HEK293 (cell line): ENCODE data around the gene HTT.

ENCODE experiments used
- CTCF ChIA-PET: fragments of 350-600 bp; formaldehyde crosslinking; extraction: SDS; loops from one replicate; lab custom pipeline; 2021; ENCODE audit warnings: antibody characterized with exemption; lab: Yijun Ruan, JAX
- POLR2A ChIA-PET: fragments of 300-600 bp; formaldehyde crosslinking; extraction: SDS; loops from one replicate; lab custom pipeline; 2020; ENCODE audit warnings: antibody characterized with exemption, inconsistent platforms; lab: Yijun Ruan, JAX
- H3K27ac ChIP-seq: fragments of 200-500 bp; sonication (Bioruptor generic); 2 replicates; pipeline ENCODE4 v1.5.1; 2014; ENCODE audit warnings: low read depth, low read length, control low read depth, inconsistent platforms; ENCODE audit errors: extremely low read depth
- H3K36me3 ChIP-seq, 2 experiments: fragments of 200-500 bp in 1 of 2; sonication (Bioruptor generic) in 1 of 2; 1 replicate in 1 of 2; 2 replicates in 1 of 2; pipeline ENCODE4 v1.5.1; 2014 to 2017; ENCODE audit warnings: inconsistent platforms in 2 of 2, low read length in 2 of 2; ENCODE audit not compliant: control insufficient read depth in 2 of 2, insufficient read depth in 1 of 2
- H3K4me1 ChIP-seq: fragments of 200-500 bp; sonication (Bioruptor generic); 2 replicates; pipeline ENCODE4 v1.5.1; 2014; ENCODE audit warnings: mild to moderate bottlenecking, low read length, inconsistent platforms; ENCODE audit not compliant: control insufficient read depth, insufficient read depth
- H3K4me3 ChIP-seq: 2 replicates; pipeline ENCODE4 v1.5.1; 2011; ENCODE audit warnings: low read depth, mild to moderate bottlenecking, control low read depth, low read length, moderate library complexity
- H3K9me3 ChIP-seq: fragments of 200-500 bp; sonication (Bioruptor generic); 2 replicates; pipeline ENCODE4 v1.5.1; 2014; ENCODE audit warnings: low read depth, low read length, inconsistent platforms; ENCODE audit not compliant: control insufficient read depth, insufficient read depth
- GFI1B ChIP-seq: fragments of 450-650 bp; formaldehyde crosslinking; IDR thresholded peaks from 2 replicates; pipeline ENCODE4 v1.5.1; 2016; ENCODE audit warnings: missing biosample characterization, missing genetic modification characterization
- GLI4 ChIP-seq: fragments of 450-650 bp; formaldehyde crosslinking; IDR thresholded peaks from 2 replicates; pipeline ENCODE4 v1.5.1; 2016; ENCODE audit warnings: missing biosample characterization, missing genetic modification characterization
- IKZF3 ChIP-seq: fragments of 450-650 bp; IDR thresholded peaks from 2 replicates; pipeline ENCODE4 v1.5.0; 2018; ENCODE audit warnings: missing biosample characterization, mild to moderate bottlenecking, missing genetic modification characterization, moderate library complexity
- MEIS1 ChIP-seq: sonication (generic); formaldehyde crosslinking; IDR thresholded peaks from 2 replicates; pipeline ENCODE4 v1.8.1; 2022; ENCODE audit warnings: missing genetic modification reagents, mild to moderate bottlenecking, borderline replicate concordance
- MZF1 ChIP-seq: fragments of 450-650 bp; formaldehyde crosslinking; IDR thresholded peaks from 2 replicates; pipeline ENCODE4 v1.5.1; 2017; ENCODE audit warnings: missing biosample characterization, missing genetic modification characterization, borderline replicate concordance
- OSR2 ChIP-seq: fragments of 450-650 bp; formaldehyde crosslinking; IDR thresholded peaks from 2 replicates; pipeline ENCODE4 v1.5.1; 2016; ENCODE audit warnings: missing biosample characterization, missing genetic modification characterization
- SCRT1 ChIP-seq: fragments of 450-650 bp; formaldehyde crosslinking; IDR thresholded peaks from 2 replicates; pipeline ENCODE4 v1.5.1; 2016; ENCODE audit warnings: missing biosample characterization, missing genetic modification characterization, borderline replicate concordance
- SP3 ChIP-seq: fragments of 450-650 bp; formaldehyde crosslinking; IDR thresholded peaks from 2 replicates; pipeline ENCODE4 v1.5.1; 2016; ENCODE audit warnings: missing biosample characterization, missing genetic modification characterization
- SP7 ChIP-seq: fragments of 450-650 bp; formaldehyde crosslinking; IDR thresholded peaks from 2 replicates; pipeline ENCODE4 v1.5.1; 2016; ENCODE audit warnings: missing biosample characterization, missing genetic modification characterization
- TRIM28 ChIP-seq: IDR thresholded peaks from 2 replicates; pipeline ENCODE4 v1.6.1; 2011; ENCODE audit warnings: low read length, control low read depth, borderline replicate concordance
- ZNF10 ChIP-seq: fragments of 450-650 bp; formaldehyde crosslinking; IDR thresholded peaks from 2 replicates; pipeline ENCODE4 v1.5.1; 2017; ENCODE audit warnings: missing biosample characterization, missing genetic modification characterization
- ZNF48 ChIP-seq: fragments of 450-650 bp; formaldehyde crosslinking; IDR thresholded peaks from 2 replicates; pipeline ENCODE4 v1.5.1; 2016; ENCODE audit warnings: missing biosample characterization, missing genetic modification characterization
- ZNF548 ChIP-seq: fragments of 450-650 bp; formaldehyde crosslinking; IDR thresholded peaks from 2 replicates; pipeline ENCODE4 v1.5.1; 2016; ENCODE audit warnings: missing biosample characterization, missing genetic modification characterization
- ZNF621 ChIP-seq: fragments of 450-650 bp; formaldehyde crosslinking; IDR thresholded peaks from 2 replicates; pipeline ENCODE4 v1.5.1; 2017; ENCODE audit warnings: missing biosample characterization, missing genetic modification characterization
- ZNF704 ChIP-seq: fragments of 450-650 bp; formaldehyde crosslinking; IDR thresholded peaks from 2 replicates; pipeline ENCODE4 v1.5.1; 2016; ENCODE audit warnings: missing biosample characterization, missing genetic modification characterization
- ZNF707 ChIP-seq: fragments of 450-650 bp; formaldehyde crosslinking; IDR thresholded peaks from 2 replicates; pipeline ENCODE4 v1.5.1; 2016; ENCODE audit warnings: missing biosample characterization, missing genetic modification characterization
- ZSCAN18 ChIP-seq: fragments of 450-650 bp; formaldehyde crosslinking; IDR thresholded peaks from 2 replicates; pipeline ENCODE4 v1.5.1; 2016; ENCODE audit warnings: missing biosample characterization, missing genetic modification characterization
- TF ChIP-seq, protein P1 (sequence below): fragments of 450-650 bp; formaldehyde crosslinking; IDR thresholded peaks from 2 replicates; pipeline ENCODE4 v1.5.1; 2016; ENCODE audit warnings: missing biosample characterization, missing genetic modification characterization

Gene HTT

DNA sequence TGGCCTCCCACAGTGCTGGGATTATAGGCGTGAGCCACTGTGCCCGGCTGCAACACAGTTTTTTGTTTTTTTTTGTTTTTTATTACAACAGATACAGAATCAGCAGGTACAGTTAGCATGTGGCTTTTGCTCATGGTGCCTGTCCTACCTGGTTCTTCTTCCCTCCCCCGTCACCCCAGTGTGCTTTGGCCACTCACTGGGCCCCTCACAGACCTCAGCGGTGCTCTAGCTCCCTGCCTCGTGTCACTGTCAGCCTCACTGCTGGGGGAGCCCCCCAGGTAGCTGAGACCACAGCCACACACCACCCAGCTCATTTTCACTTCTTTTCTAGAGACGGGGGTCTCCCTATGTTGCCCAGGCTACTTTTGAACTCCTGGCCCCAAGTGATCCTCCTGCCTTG is 38.8 kb upstream of the HTT start:
- Histone ChIP-seq H3K4me1 (no peaks in the 10 kb centered on the region), H3K9me3 (no peaks in the 10 kb centered on the region), H3K36me3 (no peaks in the 10 kb centered on the region), H3K27ac (no peak overlapping the region)
- CTCF ChIA-PET, result interaction anchor here (2.9 kb wide), 1 partner anchor 58 kb away, joined by 12 read pairs; no protein-coding TSS in a partner anchor
- POLR2A ChIA-PET, result no interaction called here
- TF ChIP-seq SP3 (tag by site-specific recombination) (no peak), SP7 (no peak), SCRT1 (no peak), GFI1B (tag by site-specific recombination) (no peak)
- TF ChIP-seq, all 188 proteins: peak for 0
- H3K4me3 ChIP-seq, result no peak overlapping the region

- no peaks in the 10 kb centered on the region for H3K36me3 ChIP-seq
- POLR2A ChIA-PET, result interaction anchor here (1.3 kb wide), 1 partner anchor 74 kb away, joined by 4 read pairs; no protein-coding TSS in a partner anchor
- H3K4me3 ChIP-seq, result no peak overlapping the region
- no peaks in the 10 kb centered on the region for H3K9me3 ChIP-seq
- no peak overlapping the region for H3K27ac ChIP-seq
- TF ChIP-seq, protein P1, sequence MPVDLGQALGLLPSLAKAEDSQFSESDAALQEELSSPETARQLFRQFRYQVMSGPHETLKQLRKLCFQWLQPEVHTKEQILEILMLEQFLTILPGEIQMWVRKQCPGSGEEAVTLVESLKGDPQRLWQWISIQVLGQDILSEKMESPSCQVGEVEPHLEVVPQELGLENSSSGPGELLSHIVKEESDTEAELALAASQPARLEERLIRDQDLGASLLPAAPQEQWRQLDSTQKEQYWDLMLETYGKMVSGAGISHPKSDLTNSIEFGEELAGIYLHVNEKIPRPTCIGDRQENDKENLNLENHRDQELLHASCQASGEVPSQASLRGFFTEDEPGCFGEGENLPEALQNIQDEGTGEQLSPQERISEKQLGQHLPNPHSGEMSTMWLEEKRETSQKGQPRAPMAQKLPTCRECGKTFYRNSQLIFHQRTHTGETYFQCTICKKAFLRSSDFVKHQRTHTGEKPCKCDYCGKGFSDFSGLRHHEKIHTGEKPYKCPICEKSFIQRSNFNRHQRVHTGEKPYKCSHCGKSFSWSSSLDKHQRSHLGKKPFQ (tag by site-specific recombination), result 0 out of 2 replicates have a peak, but pooled peaks have one; percentile 30
- no peak for TF ChIP-seq ZNF707 (tag by site-specific recombination)
- CTCF ChIA-PET, result interaction anchor here (0.6 to 2.9 kb wide), 9 partner anchors 11 to 329 kb away, joined by 3 to 12 read pairs (median 5); no protein-coding TSS in a partner anchor
- H3K4me1 ChIP-seq, result no peaks in the 10 kb centered on the region
These were observed 38.1 kb upstream of the HTT start for GRCh38 chr4:3036131-3036952.

DNA sequence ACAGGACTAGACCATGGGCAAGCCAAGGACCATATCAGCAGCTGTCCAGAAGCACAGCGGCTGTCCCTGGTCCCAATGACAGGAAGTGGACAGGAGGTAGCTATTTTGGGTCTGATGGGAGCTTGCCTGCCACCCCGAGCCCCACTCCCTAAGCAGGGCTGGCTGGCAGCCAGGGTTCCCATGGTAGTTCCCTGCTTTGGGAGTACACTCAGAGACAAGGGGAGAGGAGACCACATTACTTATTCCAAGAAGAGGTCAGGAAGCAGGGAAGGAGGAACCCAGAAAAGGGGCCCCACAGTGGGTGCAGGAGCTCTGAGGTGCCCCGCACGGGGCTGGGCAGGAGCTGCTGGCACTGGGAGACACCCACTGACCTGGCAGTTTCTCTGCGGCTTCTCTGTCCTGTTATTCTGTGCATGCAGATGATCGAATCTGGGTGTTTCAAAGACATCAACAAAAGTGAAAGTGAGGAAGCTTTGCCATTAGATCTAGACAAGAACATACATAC is 36.5 kb upstream of the HTT start:
- Histone ChIP-seq H3K4me1 (no peaks in the 10 kb centered on the region), H3K36me3 (no peaks in the 10 kb centered on the region), H3K9me3 (no peaks in the 10 kb centered on the region), H3K27ac (no peak overlapping the region), H3K4me3 (no peak overlapping the region)
- CTCF ChIA-PET, result interaction anchor here (0.6 to 2.9 kb wide), 4 partner anchors 14 to 147 kb away, joined by 3 to 12 read pairs (median 4); no protein-coding TSS in a partner anchor
- POLR2A ChIA-PET, result interaction anchor here (0.7 kb wide), 1 partner anchor 61 kb away, joined by 3 read pairs; no protein-coding TSS in a partner anchor
- TF ChIP-seq OSR2 (tag by site-specific recombination) (no peak), TRIM28 (no peak), GLI4 (tag by site-specific recombination) (no peak), MZF1 (tag by site-specific recombination) (no peak), ZSCAN18 (tag by site-specific recombination) (no peak), ZNF10 (no peak), MEIS1 (no peak), ZNF48 (tag by site-specific recombination) (no peak), IKZF3 (tag by site-specific recombination) (no peak), ZNF621 (no peak), ZNF548 (tag by site-specific recombination) (no peak), ZNF704 (tag by site-specific recombination) (no peak)
